ENCODE results near the gene OR52N1. TPM values are rescaled to one million over a fixed set of nuclear protein-coding genes. Genes with fewer than 3 reads are reported as not detected.

The OR52N1 gene
- total and polyA plus RNA-seq, 2 of the 8 experiments (the other 6 are each of a cell fraction or from before 2014, with no cell fraction given), result 0.09 TPM; not detected in 1

GRCh38 chr11:5796541-5796940 is 5.5 kb upstream of the OR52N1 start (continued):
- no peak for TF ChIP-seq CHD7 (IDR thresholded peaks at IDR 0.05; ENCODE audit: insufficient replicate concordance, low read length)
- TF ChIP-seq EP300 (IDR thresholded peaks at IDR 0.05; ENCODE audit: borderline replicate concordance in 1 of 2, low read depth in 2 of 2, low read length in 2 of 2), result no peak
- TF ChIP-seq SIRT6 (IDR thresholded peaks at IDR 0.05; ENCODE audit: low read length), result no peak
- TF ChIP-seq RFX5 (IDR thresholded peaks at IDR 0.05; ENCODE audit: borderline replicate concordance, low read depth, low read length), result no peak
- no peak for TF ChIP-seq CHD2 (IDR thresholded peaks at IDR 0.05; ENCODE audit: low read length)
- TF ChIP-seq POLR2AphosphoS5 (IDR thresholded peaks at IDR 0.05; ENCODE audit: low read depth, low read length), result no peak
- no peak for TF ChIP-seq FOSL1 (IDR thresholded peaks at IDR 0.05; ENCODE audit: insufficient read depth, low read depth, low read length)
